Effector CD4-positive, alpha-beta T cell (primary cell): Measurements from ENCODE around the gene SPDYC.
A peak's percentile ranks its signal among the peaks of the same experiment; 100 is the strongest.
"Not testable (repeated sequence)": the region's sequence is repeated elsewhere in the genome, so short reads cannot be mapped to it uniquely, and the experiment has no call there.

ENCODE experiments used
- DNase-seq: peaks from one replicate; pipeline ENCODE4 v3.0.0-alpha.2; 2020

SPDYC gene

GRCh38 chr11:65169164-65169641 lies 830 bp upstream of the SPDYC start:
- no peak for DNase-seq

- no peak for DNase-seq
Observed at GRCh38 chr11:65172600-65172999, 2.6 kb downstream of the SPDYC start.

- DNase-seq, result not testable (repeated sequence)
Observed at GRCh38 chr11:65174571-65175010, 4.6 kb downstream of the SPDYC start.

GRCh38 chr11:65180877-65181568 lies 11.0 kb downstream of the SPDYC start:
- DNase-seq, result peak; percentile 40

- peak; percentile 63 for DNase-seq
Observed at GRCh38 chr11:65181569-65182257, 11.7 kb downstream of the SPDYC start, which contains the start of gene CAPN1. CAPN1 (plus strand) TSS chr11:65181928; CDS start chr11:65182702, 774 bp downstream.

- DNase-seq, result no peak
Observed at GRCh38 chr11:65182258-65183170, 12.5 kb downstream of the SPDYC start.

- no peak for DNase-seq
Observed at GRCh38 chr11:65183201-65183891, 13.3 kb downstream of the SPDYC start.

- no peak for DNase-seq
Observed at GRCh38 chr11:65184146-65184545, 14.1 kb downstream of the SPDYC start.

GRCh38 chr11:65185171-65185570 lies 15.1 kb downstream of the SPDYC start:
- no peak for DNase-seq

- no peak for DNase-seq
Observed at GRCh38 chr11:65185869-65186341, 15.9 kb downstream of the SPDYC start.

- no peak for DNase-seq
Observed at GRCh38 chr11:65186701-65187100, 16.7 kb downstream of the SPDYC start.

- DNase-seq, result no peak
Observed at GRCh38 chr11:65187146-65187675, 17.2 kb downstream of the SPDYC start.

GRCh38 chr11:65187971-65188461 lies 18.0 kb downstream of the SPDYC start:
- no peak for DNase-seq

GRCh38 chr11:65188486-65188885 lies 18.5 kb downstream of the SPDYC start:
- DNase-seq, result no peak

- DNase-seq, result no peak
Observed at GRCh38 chr11:65189191-65189590, 19.2 kb downstream of the SPDYC start.

- no peak for DNase-seq
Observed at GRCh38 chr11:65194564-65194963, 24.5 kb downstream of the SPDYC start.

- no peak for DNase-seq
Observed at GRCh38 chr11:65204143-65204542, 34.1 kb downstream of the SPDYC start.

GRCh38 chr11:65204646-65205601 lies 34.9 kb downstream of the SPDYC start:
- peak; percentile 38 for DNase-seq

- no peak for DNase-seq
Observed at GRCh38 chr11:65205602-65205967, 35.6 kb downstream of the SPDYC start.

- no peak for DNase-seq
Observed at GRCh38 chr11:65206441-65206841, 36.4 kb downstream of the SPDYC start.

GRCh38 chr11:65206901-65207300 lies 36.9 kb downstream of the SPDYC start:
- DNase-seq, result no peak
